Vagina (tissue), 2 donors: ENCODE results near the gene KIF22.

ENCODE experiments used
- CTCF ChIP-seq, 3 experiments: fragments of 450-650 bp in 2 of 3; fragments of 200-600 bp in 1 of 3; sonication (generic) in 1 of 3; IDR thresholded peaks; one replicate each; pipeline ENCODE4 v1.5.1; 2017 to 2019; ENCODE audit warnings: antibody characterized with exemption in 3 of 3, mild to moderate bottlenecking in 2 of 3, moderate library complexity in 2 of 3
- POLR2A ChIP-seq, 2 donors: fragments of 450-650 bp; IDR thresholded peaks; one replicate each; pipeline ENCODE4 v1.6.1; 2017; ENCODE audit warnings: antibody characterized with exemption in 2 of 2, mild to moderate bottlenecking in 2 of 2, moderate library complexity in 2 of 2

GRCh38 chr16:29774730-29775129, 15.8 kb upstream of the KIF22 start:
- TF ChIP-seq CTCF (IDR thresholded peaks at IDR 0.05), result no peak
- no peak for TF ChIP-seq POLR2A (IDR thresholded peaks at IDR 0.05)
